GM18508 (cell line): ENCODE measurements around the gene PCBP4.

Experiments
- ATAC-seq: cut with Tn5 transposase; IDR thresholded peaks from one replicate; pipeline ENCODE4 v1.9.1; 2021; ENCODE audit warnings: moderate number of reproducible peaks; ENCODE audit not compliant: insufficient read depth, unreplicated experiment

The PCBP4 gene

GRCh38 chr3:51958603-51959521 lies 8.4 kb downstream of the PCBP4 start:
- ATAC-seq: no peak

DNA sequence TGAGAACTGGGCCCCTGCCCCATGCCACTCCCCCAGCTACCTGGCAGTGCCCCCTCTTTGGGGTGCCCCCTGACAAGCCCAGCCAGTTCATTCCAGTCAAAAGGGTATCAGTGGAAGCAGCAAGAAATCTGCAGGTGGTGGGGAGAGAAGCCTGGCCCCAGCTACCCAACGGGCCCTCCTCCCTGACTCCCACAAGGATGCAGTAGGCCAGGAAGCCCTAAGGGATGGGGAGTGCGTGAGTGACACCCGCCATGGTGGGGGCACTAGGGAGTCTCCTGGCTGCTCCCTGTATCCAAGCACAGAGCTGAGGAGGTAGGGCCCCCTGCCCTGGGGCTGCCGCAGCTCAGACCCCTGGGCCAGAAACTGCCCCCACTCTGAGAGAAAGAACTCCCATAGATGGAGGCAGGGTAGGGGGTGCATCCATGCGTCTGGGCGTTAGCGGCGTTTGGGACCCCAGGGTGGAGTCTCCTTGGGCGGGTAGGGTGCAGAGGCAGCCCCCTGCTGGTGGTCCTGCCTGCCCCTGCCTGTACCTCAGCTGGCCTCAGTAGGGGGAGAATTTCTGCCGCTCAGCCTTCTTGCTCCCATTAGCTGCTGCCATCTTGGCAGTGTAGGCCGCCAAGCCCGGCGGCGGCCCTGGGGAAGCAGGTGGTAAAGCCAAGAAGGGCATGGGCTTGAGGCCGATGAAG lies 9.6 kb downstream of the PCBP4 start:
- ATAC-seq: no peak

DNA sequence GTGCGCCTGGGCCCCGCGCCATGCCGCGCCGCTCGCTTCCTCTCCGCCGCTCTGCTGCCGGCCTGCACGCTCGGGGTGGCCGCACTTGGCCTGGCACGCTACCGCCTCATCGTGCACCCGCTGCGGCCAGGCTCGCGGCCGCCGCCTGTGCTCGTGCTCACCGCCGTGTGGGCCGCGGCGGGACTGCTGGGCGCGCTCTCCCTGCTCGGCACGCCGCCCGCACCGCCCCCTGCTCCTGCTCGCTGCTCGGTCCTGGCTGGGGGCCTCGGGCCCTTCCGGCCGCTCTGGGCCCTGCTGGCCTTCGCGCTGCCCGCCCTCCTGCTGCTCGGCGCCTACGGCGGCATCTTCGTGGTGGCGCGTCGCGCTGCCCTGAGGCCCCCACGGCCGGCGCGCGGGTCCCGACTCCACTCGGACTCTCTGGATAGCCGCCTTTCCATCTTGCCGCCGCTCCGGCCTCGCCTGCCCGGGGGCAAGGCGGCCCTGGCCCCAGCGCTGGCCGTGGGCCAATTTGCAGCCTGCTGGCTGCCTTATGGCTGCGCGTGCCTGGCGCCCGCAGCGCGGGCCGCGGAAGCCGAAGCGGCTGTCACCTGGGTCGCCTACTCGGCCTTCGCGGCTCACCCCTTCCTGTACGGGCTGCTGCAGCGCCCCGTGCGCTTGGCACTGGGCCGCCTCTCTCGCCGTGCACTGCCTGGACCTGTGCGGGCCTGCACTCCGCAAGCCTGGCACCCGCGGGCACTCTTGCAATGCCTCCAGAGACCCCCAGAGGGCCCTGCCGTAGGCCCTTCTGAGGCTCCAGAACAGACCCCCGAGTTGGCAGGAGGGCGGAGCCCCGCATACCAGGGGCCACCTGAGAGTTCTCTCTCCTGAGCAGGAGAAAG lies 11.1 kb downstream of the PCBP4 start:
- ATAC-seq: no peak

DNA sequence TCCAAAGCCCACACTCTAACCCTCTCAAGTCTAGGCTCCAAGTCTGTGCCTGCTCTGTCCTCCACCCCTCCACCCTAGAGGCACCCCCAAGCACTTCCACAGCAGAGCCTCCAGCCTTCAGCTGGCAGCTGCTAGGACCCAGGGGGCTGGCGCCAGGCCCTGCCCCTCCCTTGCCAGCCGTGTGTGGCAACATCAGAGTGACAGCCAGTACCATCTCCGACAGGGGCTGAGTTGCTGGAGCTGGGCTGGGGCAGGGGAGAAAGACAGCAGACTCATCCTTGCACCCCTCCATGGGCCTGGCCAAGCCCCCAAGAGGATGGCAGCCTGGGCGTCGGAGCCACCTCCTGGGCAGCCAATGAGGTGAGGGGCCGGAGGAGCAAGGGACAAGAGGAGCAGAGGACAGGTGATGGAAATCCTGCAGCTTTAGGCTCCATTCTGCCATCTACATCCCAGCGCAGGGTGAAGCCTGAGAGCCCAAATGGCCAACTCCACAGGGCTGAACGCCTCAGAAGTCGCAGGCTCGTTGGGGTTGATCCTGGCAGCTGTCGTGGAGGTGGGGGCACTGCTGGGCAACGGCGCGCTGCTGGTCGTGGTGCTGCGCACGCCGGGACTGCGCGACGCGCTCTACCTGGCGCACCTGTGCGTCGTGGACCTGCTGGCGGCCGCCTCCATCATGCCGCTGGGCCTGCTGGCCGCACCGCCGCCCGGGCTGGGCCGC lies 11.9 kb downstream of the PCBP4 start, which contains the start of gene GPR62:
Gene GPR62, plus strand, starts transcription at position 207 of the 718 bp plus-strand sequence. Its CDS starts 272 bp downstream, at position 479.
- ATAC-seq: no peak

GRCh38 chr3:51954713-51955112 lies 12.5 kb downstream of the PCBP4 start:
- ATAC-seq: no peak

DNA sequence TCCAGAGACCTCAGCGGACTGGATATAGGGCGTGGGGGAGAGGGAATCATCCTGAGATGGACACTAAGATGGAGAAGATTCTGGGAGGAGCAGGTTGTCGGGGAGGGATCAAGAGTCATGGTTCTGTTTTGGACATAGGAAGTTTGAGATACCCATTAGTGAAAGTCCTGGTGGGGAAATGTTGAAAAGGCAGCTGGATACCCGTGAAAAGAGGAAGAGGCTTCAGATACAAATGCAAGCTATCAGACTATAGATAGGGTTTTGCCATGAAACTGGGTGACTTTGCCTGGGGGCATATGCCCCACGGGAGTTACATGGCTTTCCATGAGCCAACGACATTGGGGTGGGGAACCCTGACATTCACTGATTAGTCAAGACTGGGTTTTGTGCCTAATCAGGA lies 13.1 kb downstream of the PCBP4 start:
- ATAC-seq: no peak

GRCh38 chr3:51953445-51953844 lies 13.8 kb downstream of the PCBP4 start:
- no peak for ATAC-seq

GRCh38 chr3:51950899-51951298 lies 16.4 kb downstream of the PCBP4 start:
- no peak for ATAC-seq

DNA sequence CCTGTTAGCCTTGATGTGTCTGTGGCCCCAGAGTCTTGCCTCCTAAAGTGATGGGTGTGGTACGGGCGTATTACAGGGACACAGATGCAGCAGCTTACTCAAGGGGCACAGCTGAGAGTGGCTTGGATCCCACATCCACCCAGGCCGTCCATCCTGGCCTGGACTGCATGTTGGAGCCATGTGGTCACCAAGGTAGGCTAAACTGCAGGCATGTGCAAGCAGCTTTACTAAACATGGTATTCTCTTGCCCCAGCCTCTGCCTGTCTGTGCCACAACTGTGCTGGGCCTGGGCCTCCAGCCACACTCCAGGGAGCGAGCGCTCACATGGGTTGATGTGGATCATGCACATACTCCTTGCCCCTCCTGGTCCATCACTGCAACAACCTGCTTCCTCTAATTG lies 18.1 kb downstream of the PCBP4 start:
- ATAC-seq: no peak

GRCh38 chr3:51948016-51948580 lies 19.2 kb downstream of the PCBP4 start:
- no peak for ATAC-seq

GRCh38 chr3:51947215-51947900 lies 19.9 kb downstream of the PCBP4 start:
- no peak for ATAC-seq

DNA sequence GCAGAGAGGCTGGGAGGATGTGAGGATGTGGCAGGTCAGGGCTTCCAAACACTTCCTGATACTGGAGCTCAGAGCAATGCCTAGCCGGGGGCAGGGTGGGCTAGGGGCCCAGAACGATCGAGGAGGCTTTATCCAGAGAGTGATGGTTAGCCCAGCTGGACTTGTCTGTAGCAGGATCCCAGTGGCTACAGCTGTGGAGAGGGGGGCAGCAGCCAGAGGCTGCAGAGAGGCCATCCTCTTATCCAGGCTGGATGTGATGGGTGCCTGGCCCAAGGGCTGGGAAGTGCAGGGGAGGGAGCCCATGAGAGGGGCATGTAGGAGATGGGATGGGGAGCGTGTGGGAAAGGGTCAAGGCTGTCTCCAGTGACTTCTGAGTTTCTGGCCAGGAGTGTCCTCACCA lies 20.5 kb downstream of the PCBP4 start:
- ATAC-seq: no peak

- ATAC-seq: no peak
These were observed 21.1 kb downstream of the PCBP4 start for GRCh38 chr3:51945926-51946705.

DNA sequence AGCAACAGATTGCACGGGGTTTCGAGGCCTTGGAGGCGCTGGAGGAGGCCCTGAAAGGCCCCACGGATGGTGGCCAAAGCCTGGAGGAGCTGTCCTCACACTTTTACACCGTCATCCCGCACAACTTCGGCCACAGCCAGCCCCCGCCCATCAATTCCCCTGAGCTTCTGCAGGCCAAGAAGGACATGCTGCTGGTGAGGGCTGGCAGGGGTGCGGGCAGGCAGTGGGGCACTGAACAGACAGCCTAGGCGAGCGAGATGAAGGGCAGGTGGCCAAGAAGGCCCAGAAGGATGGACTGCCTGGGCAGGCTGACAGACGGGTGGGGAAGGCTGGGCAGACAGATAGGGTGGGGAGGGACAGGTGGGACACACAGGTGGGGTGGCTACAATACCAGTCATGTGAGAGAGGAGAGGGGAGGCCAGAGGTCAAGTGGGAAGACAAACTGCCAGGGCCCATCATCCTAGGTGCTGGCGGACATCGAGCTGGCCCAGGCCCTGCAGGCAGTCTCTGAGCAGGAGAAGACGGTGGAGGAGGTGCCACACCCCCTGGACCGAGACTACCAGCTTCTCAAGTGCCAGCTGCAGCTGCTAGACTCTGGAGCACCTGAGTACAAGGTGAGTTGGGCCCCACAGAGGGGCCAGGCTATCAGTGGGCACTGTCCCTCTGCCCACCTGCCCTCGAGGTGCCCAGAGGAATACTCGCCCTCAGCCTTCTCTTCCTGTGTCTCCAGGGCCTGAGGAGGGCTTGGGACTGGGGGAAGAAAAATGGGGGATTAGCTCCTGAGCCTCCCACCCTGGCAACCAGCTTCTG lies 22.0 kb downstream of the PCBP4 start:
- ATAC-seq: no peak

DNA sequence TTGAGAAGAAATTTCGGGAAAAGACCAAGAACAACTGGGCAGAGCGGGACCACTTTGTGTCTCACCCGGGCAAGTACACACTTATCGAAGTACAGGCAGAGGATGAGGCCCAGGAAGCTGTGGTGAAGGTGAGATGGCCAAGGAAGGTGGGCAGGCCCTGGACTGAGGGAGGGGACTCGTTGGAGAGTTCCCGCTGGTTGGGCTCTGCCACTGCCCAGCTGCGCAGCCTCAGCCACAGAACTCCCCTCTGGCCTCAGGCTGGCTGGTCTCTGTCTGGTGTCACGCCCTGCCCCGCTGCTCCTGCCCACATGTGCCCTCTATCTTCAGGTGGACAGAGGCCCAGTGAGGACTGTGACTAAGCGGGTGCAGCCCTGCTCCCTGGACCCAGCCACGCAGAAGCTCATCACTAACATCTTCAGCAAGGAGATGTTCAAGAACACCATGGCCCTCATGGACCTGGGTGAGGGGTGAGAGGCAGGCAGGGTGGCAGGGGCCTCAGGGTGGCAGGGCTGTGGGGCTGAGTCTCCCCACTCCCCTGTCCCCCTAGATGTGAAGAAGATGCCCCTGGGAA lies 22.7 kb downstream of the PCBP4 start:
- ATAC-seq: no peak

DNA sequence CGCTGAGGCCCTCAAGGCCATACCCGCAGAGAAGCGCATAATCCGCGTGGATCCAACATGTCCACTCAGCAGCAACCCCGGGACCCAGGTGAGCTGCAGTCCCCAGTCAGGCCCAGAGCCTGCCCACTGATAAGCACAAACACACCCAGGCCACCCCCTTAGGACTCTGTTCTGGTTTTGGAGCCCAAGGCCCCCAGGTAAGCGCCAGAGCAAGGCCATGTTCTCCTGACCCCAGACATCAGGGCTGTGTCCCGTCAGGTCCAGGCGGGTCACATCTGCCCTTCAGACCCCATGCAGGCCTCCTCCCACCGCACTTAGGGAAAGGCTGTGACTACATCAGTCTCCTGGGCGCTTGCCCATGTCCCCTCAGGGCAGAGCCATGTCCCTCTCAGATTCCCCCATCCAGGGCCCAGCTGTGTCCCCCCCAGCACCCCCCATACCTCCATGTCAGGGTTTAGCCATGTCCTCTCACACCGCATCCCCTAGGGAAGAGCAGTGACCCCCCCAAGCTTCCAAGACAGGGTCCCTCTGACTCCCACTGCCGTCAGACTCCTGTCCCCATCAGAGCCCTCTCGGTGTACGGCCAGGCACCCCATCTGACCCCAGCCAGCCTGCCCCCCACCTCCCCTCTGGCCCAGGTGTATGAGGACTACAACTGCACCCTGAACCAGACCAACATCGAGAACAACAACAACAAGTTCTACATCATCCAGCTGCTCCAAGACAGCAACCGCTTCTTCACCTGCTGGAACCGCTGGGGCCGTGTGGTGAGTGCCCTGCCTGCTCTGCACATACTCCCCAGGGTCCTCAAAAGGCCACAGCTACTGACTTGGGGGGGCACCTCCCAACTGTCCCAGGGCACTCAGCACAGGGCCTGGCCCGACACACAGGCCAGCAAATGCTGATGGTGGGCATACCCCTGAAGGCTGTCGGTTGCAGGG lies 23.5 kb downstream of the PCBP4 start:
- ATAC-seq: no peak
